ENCODE measurements around the gene KIF1B.
A peak's percentile ranks its signal among the peaks of the same experiment; 100 is the strongest.
"Not testable (repeated sequence)": the region's sequence is repeated elsewhere in the genome, so short reads cannot be mapped to it uniquely, and the experiment has no call there.

Gene KIF1B

DNA sequence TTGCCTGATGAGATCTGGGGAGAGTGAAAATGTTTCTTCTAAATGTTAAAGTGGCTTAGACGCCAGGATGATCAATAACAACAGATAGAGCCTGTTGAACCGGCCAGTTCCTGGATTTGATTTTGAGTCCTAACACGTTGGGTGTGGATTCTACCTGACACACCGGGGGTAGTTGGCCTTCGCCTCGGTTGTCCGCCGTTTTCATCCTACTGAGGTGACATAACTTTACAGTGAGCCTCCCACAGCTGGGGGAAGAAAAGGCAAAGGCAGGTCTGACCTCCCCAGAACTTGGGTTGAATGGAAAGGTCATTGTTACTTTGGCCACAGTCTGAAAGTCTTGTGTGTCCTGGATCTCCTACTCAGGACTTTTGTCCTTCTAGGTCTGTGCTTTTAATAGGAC, 189.6 kb downstream of the KIF1B start:
- DNase-seq (ENCODE audit: low read depth), result no peak
- H3K4me3 ChIP-seq (ENCODE audit: low read length), result peak overlapping the region; percentile 82
- TF ChIP-seq, protein P1, sequence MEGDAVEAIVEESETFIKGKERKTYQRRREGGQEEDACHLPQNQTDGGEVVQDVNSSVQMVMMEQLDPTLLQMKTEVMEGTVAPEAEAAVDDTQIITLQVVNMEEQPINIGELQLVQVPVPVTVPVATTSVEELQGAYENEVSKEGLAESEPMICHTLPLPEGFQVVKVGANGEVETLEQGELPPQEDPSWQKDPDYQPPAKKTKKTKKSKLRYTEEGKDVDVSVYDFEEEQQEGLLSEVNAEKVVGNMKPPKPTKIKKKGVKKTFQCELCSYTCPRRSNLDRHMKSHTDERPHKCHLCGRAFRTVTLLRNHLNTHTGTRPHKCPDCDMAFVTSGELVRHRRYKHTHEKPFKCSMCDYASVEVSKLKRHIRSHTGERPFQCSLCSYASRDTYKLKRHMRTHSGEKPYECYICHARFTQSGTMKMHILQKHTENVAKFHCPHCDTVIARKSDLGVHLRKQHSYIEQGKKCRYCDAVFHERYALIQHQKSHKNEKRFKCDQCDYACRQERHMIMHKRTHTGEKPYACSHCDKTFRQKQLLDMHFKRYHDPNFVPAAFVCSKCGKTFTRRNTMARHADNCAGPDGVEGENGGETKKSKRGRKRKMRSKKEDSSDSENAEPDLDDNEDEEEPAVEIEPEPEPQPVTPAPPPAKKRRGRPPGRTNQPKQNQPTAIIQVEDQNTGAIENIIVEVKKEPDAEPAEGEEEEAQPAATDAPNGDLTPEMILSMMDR (conservative IDR thresholded peaks at IDR 0.05; ENCODE audit: low read depth, low read length), result no peak

GRCh38 chr1:10401281-10401680, 190.9 kb downstream of the KIF1B start:
- H3K4me3 ChIP-seq (ENCODE audit: low read length), result no peak overlapping the region
- DNase-seq (ENCODE audit: low read depth), result no peak

DNA sequence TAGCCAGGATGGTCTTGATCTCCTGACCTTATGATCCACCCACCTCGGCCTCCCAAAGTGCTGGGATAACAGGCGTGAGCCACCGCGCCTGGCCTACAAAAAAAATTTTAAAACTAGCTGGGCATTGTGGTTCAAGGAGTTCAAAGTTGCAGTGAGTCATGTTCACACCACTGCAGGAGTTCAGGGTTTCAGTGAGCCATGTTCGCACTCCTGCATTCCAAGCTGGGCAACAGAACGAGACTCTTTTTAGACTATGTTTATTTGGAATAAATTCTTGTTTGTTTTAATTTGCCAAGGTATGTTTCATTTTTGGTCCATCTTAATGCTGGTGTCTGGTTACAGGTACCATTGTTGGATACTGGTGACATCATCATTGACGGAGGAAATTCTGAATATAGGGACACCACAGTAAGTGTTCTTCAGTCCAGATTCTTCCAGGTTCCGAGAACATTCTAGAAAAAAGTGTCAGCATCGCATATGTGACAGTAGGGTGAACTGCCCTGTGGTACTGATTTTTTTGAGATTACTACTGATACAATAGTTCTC, 192.4 kb downstream of the KIF1B start:
- TF ChIP-seq, protein P1 (conservative IDR thresholded peaks at IDR 0.05; ENCODE audit: low read depth, low read length), result no peak
- no peak for DNase-seq (ENCODE audit: low read depth)
- H3K4me3 ChIP-seq (ENCODE audit: low read length), result no peak overlapping the region

More at GRCh38 chr1:10401281-10401680, 190.9 kb downstream of the KIF1B start:
- TF ChIP-seq, protein P1 (conservative IDR thresholded peaks at IDR 0.05; ENCODE audit: low read depth, low read length), result no peak

- TF ChIP-seq, protein P1 (conservative IDR thresholded peaks at IDR 0.05; ENCODE audit: low read depth, low read length), result no peak
- no peak overlapping the region for H3K4me3 ChIP-seq (ENCODE audit: low read length)
- DNase-seq (ENCODE audit: low read depth), result no peak
These were observed 196.8 kb downstream of the KIF1B start for GRCh38 chr1:10407201-10407600.

DNA sequence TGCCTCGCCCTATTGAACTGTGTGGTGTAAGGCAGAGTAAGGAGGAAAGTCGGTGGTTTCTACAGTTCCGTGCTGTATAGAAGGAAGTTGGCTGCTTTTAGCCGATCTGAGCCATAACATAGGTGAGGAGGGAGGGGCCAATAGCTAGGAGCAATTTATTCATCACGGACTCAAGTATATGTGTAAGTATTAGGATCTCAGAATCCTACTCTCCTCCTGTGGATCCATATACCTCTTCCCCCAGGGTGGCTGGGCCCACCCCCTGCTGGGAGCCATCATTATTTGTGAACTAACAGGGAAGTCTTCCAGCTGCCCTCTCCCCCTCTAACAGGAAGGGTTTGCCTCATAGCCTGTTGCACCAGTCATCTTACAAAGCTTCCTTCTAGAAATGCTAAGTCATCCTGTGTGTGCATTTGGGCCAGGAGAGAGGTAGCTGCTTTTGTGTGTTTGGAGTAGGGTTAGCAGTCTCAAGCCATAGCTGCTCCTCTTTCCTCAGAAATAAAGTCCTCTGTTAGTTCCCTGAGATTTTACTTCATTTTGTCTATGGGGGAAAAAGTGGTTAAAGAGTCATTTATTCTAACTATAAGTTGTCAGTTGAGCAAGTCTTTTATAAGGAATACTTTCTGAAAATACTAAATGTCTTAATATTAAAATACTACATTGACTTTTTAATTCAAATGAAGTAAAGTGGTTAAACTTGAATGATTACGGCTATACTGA, 205.0 kb downstream of the KIF1B start:
- TF ChIP-seq, protein P1 (conservative IDR thresholded peaks at IDR 0.05; ENCODE audit: low read depth, low read length), result no peak
- no peak overlapping the region for H3K4me3 ChIP-seq (ENCODE audit: low read length)
- no peak for DNase-seq (ENCODE audit: low read depth)

- not testable (repeated sequence) for H3K4me3 ChIP-seq (ENCODE audit: low read length); DNase-seq (ENCODE audit: low read depth)
These were observed 205.6 kb downstream of the KIF1B start for GRCh38 chr1:10415967-10416366.

DNA sequence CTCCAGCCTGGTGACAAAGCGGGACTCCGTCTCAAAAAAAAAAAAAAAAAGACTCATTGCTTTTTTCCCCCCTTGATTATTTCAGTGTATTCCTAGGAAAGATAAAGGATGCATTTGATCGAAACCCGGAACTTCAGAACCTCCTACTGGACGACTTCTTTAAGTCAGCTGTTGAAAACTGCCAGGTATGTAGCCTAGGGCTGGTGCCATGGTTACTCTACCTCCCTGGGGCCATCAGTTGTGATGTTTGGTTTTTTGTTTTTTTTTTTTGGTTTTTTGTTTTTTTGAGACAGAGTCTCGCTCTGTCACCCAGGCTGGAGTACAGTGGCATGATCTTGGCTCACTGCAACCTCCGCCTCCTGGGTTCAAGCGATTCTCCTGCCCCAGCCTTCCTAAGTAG, 208.4 kb downstream of the KIF1B start:
- not testable (repeated sequence) for H3K4me3 ChIP-seq (ENCODE audit: low read length); DNase-seq (ENCODE audit: low read depth)

- no peak for DNase-seq (ENCODE audit: low read depth)
- TF ChIP-seq, protein P1 (conservative IDR thresholded peaks at IDR 0.05; ENCODE audit: low read depth, low read length), result no peak
- no peak overlapping the region for H3K4me3 ChIP-seq (ENCODE audit: low read length)
These were observed 209.0 kb downstream of the KIF1B start for GRCh38 chr1:10419351-10419750.

Data from retinal pigment epithelial cell (primary cell).